Fibroblast of lung (primary cell): ENCODE data around the gene CCNY. TPM values are rescaled to one million over a fixed set of nuclear protein-coding genes. Genes with fewer than 3 reads are reported as not detected.

Experiments
- DNase-seq, 2 donors: peaks; one replicate each; pipeline versions ENCODE4 v3.0.0 to v3.0.0-alpha.2; 2010; ENCODE audit warnings: low read depth in 2 of 2
- H2AFZ ChIP-seq: 2 replicates; pipeline ENCODE4 v1.5.1; 2012; ENCODE audit warnings: low read length, control low read depth, inconsistent platforms
- H3K27ac ChIP-seq: 2 replicates; pipeline ENCODE4 v1.5.1; 2011; ENCODE audit warnings: low read length, control low read depth; ENCODE audit not compliant: insufficient read depth
- H3K27me3 ChIP-seq: 2 replicates; pipeline ENCODE4 v1.5.1; 2011; ENCODE audit warnings: mild to moderate bottlenecking, low read length; ENCODE audit not compliant: control insufficient read depth, insufficient read depth
- H3K36me3 ChIP-seq: 2 replicates; pipeline ENCODE4 v1.5.1; 2011; ENCODE audit warnings: low read length; ENCODE audit not compliant: control insufficient read depth, insufficient read depth
- H3K4me1 ChIP-seq: 2 replicates; pipeline ENCODE4 v1.5.1; 2011; ENCODE audit warnings: low read length; ENCODE audit not compliant: control insufficient read depth, insufficient read depth; ENCODE audit errors: extremely low read depth
- H3K4me2 ChIP-seq: 2 replicates; pipeline ENCODE4 v1.5.1; 2011; ENCODE audit warnings: low read length, control low read depth; ENCODE audit not compliant: insufficient read depth; ENCODE audit errors: extremely low read depth
- H3K4me3 ChIP-seq, 4 experiments: fragments of 200-600 bp in 1 of 4; sonication (generic) in 1 of 4; replicated peaks in 1 of 4; 2 replicates each; pipeline ENCODE4 v1.5.1; 2011 to 2016; ENCODE audit warnings: low read length in 4 of 4, low read depth in 3 of 4, mild to moderate bottlenecking in 3 of 4, control low read depth in 2 of 4, inconsistent platforms in 1 of 4, mixed read lengths in 1 of 4; ENCODE audit not compliant: insufficient read depth in 1 of 4; ENCODE audit errors: control extremely low read depth in 1 of 4
- H3K79me2 ChIP-seq: 2 replicates; pipeline ENCODE4 v1.5.1; 2012; ENCODE audit warnings: mild to moderate bottlenecking, low read length, inconsistent platforms; ENCODE audit not compliant: control insufficient read depth, insufficient read depth
- H3K9ac ChIP-seq: 2 replicates; pipeline ENCODE4 v1.5.1; 2011; ENCODE audit warnings: mild to moderate bottlenecking, low read length, control low read depth; ENCODE audit not compliant: insufficient read depth
- H3K9me3 ChIP-seq: 2 replicates; pipeline ENCODE4 v1.5.1; 2012; ENCODE audit warnings: low read depth, low read length; ENCODE audit not compliant: control insufficient read depth, insufficient read depth
- H4K20me1 ChIP-seq: 2 replicates; pipeline ENCODE4 v1.5.1; 2011; ENCODE audit warnings: low read length; ENCODE audit not compliant: control insufficient read depth, insufficient read depth; ENCODE audit errors: extremely low read depth
- CTCF ChIP-seq, 2 donors: IDR thresholded peaks in 1 of 2; conservative IDR thresholded peaks in 1 of 2; 1 replicate in 1 of 2; 2 replicates in 1 of 2; pipeline ENCODE4 v1.5.1; 2011 to 2012; ENCODE audit warnings: low read length in 2 of 2, control low read depth in 1 of 2, inconsistent platforms in 1 of 2, low read depth in 1 of 2, mild to moderate bottlenecking in 1 of 2
- EZH2 ChIP-seq: IDR thresholded peaks from 2 replicates; pipeline ENCODE4 v1.5.1; 2012; ENCODE audit warnings: low read length, control low read depth, mild to moderate bottlenecking; ENCODE audit errors: missing control alignments
- polyA plus RNA-seq, 2 donors: library from polyadenylated mRNA; depleted of rRNA in 1 of 2; stranded (reverse) in 1 of 2; unstranded in 1 of 2; fragments of >200 nt; gene quantifications; 2 replicates each; pipeline ENCODE4 v1.2.1, GENCODE V29; 2011 to 2012; ENCODE audit warnings: missing spikeins in 1 of 2
- total RNA-seq: library from RNA; depleted of rRNA; stranded (reverse); fragments of >200 nt; gene quantifications from 2 replicates; pipeline ENCODE4 v1.2.1, GENCODE V29; 2014

CCNY gene
- total and polyA plus RNA-seq, 2 donors (not counting 1 experiment from before 2014, with no cell fraction given), result 34.7 to 66.4 TPM

- H3K27ac ChIP-seq, result no peak overlapping the region
- peaks cover 5% of the 10 kb centered on the region for H3K4me1 ChIP-seq
- H3K36me3 ChIP-seq, result no peaks in the 10 kb centered on the region
- TF ChIP-seq EZH2 (no peak), CTCF (conservative IDR thresholded peaks at IDR 0.05 in 1 of 2, IDR thresholded peaks at IDR 0.05 in 1 of 2; ENCODE audit: low read depth in 1 of 2, low read length in 2 of 2) (no peak)
- H3K27me3 ChIP-seq, result no peaks in the 10 kb centered on the region
- no peak overlapping the region for H3K9ac ChIP-seq
- H3K4me3 ChIP-seq, result no peak overlapping the region
- H3K4me2 ChIP-seq, result no peak overlapping the region
- no peak overlapping the region for H2AFZ ChIP-seq
- no peak for DNase-seq
- H4K20me1 ChIP-seq, result no peaks in the 10 kb centered on the region
- no peaks in the 10 kb centered on the region for H3K79me2 ChIP-seq
- no peaks in the 10 kb centered on the region for H3K9me3 ChIP-seq
These were observed 226.1 kb downstream of the CCNY start for GRCh38 chr10:35562427-35562826.

DNA sequence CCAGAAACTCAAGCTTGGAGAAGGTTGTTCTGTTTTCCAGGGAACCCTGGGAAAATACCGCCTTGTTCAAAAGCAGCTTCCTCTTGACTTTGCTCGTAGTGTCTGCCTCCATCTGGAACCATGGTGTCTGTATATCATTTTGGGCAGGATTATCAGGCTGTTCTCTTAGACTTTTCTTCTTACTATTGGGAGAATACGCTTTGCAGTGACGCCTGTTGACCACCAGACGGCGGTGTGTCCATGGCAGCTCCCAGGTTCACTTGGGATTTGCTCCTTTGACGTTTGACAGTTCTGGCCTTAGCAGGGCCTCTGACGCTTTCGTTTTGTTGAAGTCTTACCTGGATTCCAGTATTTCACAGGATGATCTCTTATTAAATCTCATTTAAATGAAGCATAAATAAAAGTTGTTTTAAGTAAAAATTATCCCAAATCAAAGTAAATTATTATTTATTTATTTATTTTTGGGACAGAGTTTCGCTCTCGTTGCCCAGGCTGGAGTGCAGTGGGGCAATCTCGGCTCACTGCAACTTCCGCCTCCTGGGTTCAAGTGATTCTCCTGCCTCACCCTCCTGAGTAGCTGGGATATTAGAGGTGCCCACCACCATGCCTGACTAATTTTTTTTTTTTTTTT lies 227.1 kb downstream of the CCNY start:
- H4K20me1 ChIP-seq, result no peaks in the 10 kb centered on the region
- TF ChIP-seq EZH2 (no peak), CTCF (conservative IDR thresholded peaks at IDR 0.05 in 1 of 2, IDR thresholded peaks at IDR 0.05 in 1 of 2; ENCODE audit: low read depth in 1 of 2, low read length in 2 of 2) (peak; percentile 100)
- H3K9ac ChIP-seq, result no peak overlapping the region
- no peak overlapping the region for H3K4me3 ChIP-seq
- peaks cover 5% of the 10 kb centered on the region for H3K4me1 ChIP-seq
- no peak overlapping the region for H3K4me2 ChIP-seq
- no peaks in the 10 kb centered on the region for H3K36me3 ChIP-seq
- no peaks in the 10 kb centered on the region for H3K27me3 ChIP-seq
- no peaks in the 10 kb centered on the region for H3K9me3 ChIP-seq
- no peak overlapping the region for H2AFZ ChIP-seq
- peak; percentile 60 to 78 for DNase-seq
- no peak overlapping the region for H3K27ac ChIP-seq
- no peaks in the 10 kb centered on the region for H3K79me2 ChIP-seq

DNA sequence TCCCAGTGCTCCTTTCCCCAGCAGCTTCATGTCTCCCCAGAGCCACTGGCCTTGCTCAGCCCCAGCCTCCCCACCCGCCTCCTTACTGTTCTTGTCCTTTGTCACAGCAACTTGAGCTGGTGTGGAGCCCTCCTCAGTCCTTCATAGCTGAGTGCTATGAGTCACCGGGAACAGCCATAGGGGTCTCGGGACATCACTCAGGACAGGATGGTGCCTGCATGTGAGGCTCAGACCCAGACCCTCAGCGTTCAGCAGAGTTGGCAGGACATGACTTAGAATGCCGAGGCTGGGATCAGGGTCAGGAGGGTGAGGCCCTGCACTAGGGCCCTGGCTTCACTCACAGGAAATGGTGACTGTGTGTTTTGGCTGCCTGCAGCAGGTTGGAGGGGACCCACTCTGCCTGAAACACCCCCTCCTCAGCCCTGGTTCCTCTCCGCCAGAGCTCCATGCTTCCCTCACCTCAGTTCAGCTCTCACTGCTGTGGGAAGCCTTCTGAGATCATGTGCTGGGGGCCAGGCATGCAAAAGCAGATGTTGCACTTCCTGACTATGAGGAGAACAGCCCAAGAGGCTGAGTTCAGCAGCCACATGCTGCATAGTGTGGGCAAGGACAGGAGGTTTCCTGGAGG lies 228.1 kb downstream of the CCNY start:
- Histone ChIP-seq H3K9me3 (no peaks in the 10 kb centered on the region), H2AFZ (no peak overlapping the region), H3K79me2 (no peaks in the 10 kb centered on the region), H3K36me3 (peaks cover 2% of the 10 kb centered on the region), H3K4me1 (peaks cover 5% of the 10 kb centered on the region), H3K4me2 (no peak overlapping the region), H3K9ac (no peak overlapping the region), H3K27ac (no peak overlapping the region), H3K27me3 (no peaks in the 10 kb centered on the region), H3K4me3 (no peak overlapping the region), H4K20me1 (no peaks in the 10 kb centered on the region)
- peak; percentile 38 to 63 for DNase-seq
- TF ChIP-seq CTCF (conservative IDR thresholded peaks at IDR 0.05 in 1 of 2, IDR thresholded peaks at IDR 0.05 in 1 of 2; ENCODE audit: low read depth in 1 of 2, low read length in 2 of 2) (no peak), EZH2 (no peak)
